Ovary (tissue), 3 donors: ENCODE results near the gene KCTD18.

Source experiments
- CTCF ChIP-seq, 3 donors: fragments of 450-650 bp in 2 of 3; fragments of 200-600 bp in 1 of 3; IDR thresholded peaks; one replicate each; pipeline versions ENCODE4 v1.5.1 to v1.8.0; 2016 to 2022; ENCODE audit warnings: antibody characterized with exemption in 3 of 3, mild to moderate bottlenecking in 1 of 3
- EP300 ChIP-seq: sonication (generic); formaldehyde crosslinking; IDR thresholded peaks from one replicate; pipeline ENCODE4 v1.6.1; 2017; ENCODE audit warnings: antibody characterized with exemption
- donor health status: DM: no; HTN: no; CAD: no.

GRCh38 chr2:200445284-200445683 is 64.6 kb downstream of the KCTD18 start:
- TF ChIP-seq CTCF (IDR thresholded peaks at IDR 0.05) (no peak), EP300 (no peak)
